HG03354 (cell line): Measurements from ENCODE around the gene CDC42EP1.
"Not testable (repeated sequence)": the region's sequence is repeated elsewhere in the genome, so short reads cannot be mapped to it uniquely, and the experiment has no call there.

Experiments used
- ATAC-seq: cut with Tn5 transposase; IDR thresholded peaks from one replicate; pipeline ENCODE4 v1.9.1; 2021; ENCODE audit warnings: mild to moderate bottlenecking; ENCODE audit not compliant: unreplicated experiment, poor library complexity, severe bottlenecking

The CDC42EP1 gene

DNA sequence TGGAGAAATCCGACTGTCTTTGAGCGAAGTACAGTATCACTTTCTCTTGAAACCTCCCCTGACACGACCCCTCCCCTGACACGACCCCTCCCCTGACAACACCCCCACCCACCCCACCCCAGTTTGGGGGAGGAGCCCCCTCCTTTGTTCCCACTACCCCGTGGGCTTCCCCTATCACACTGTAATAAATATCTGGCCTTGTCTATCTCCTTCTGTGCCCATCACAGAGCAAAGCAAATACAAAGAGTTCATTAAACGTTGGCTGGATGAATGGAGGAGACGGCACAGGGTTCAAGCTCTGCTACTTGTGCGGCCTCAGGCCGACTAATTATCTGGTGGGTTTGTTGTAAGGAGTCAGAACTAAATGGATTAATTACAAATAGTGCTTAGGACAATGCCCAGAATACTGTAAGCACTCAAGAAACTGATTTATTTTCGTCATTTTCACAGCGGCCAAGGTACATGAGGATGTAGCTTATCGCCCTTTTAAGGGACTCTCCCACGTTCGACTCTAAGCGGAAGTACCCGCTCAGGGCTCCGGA, 47.7 kb downstream of the CDC42EP1 start:
- no peak for ATAC-seq

DNA sequence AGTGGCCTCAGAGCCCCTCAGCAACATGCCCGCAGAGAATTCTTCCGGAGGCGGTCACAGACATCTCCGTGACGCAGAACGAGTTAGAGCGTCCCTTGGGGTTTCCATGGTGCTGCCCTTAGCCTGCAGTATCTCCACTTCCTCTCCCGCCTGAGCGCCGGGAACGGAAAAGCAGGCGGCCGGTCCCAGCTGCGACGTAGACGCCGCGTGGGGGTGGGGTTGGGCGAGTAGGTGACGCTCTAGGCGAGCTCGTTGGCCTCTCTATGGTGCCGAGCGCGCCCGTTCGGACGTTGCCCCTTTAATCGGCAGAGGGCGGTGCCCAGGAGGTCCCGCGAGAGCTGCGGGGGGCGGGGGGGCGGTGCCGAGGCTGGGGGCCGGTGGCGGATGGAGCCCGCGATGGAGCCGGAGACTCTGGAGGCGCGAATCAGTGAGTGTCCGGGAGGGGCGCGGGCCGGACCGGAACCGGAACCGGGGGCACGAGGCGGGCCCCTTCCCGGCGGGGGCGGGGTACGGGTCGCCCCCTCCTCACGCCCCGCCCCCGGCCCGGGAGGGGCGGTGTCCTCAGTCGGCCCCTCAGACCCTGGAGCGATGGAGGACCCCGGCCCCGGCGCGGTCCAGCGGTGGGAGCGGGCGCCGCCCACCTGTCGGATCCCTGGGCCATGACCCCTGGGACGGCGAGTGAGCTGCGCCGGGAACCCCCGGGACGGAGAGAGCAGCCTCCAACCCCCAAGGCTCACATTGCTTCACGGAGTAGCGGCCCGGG, 48.4 kb downstream of the CDC42EP1 start, which contains the start of gene GGA1:
GGA1 (plus strand) TSS at position 358 of the 763 bp plus-strand sequence; CDS start at position 385, 27 bp downstream.
- peak; percentile 83 for ATAC-seq

DNA sequence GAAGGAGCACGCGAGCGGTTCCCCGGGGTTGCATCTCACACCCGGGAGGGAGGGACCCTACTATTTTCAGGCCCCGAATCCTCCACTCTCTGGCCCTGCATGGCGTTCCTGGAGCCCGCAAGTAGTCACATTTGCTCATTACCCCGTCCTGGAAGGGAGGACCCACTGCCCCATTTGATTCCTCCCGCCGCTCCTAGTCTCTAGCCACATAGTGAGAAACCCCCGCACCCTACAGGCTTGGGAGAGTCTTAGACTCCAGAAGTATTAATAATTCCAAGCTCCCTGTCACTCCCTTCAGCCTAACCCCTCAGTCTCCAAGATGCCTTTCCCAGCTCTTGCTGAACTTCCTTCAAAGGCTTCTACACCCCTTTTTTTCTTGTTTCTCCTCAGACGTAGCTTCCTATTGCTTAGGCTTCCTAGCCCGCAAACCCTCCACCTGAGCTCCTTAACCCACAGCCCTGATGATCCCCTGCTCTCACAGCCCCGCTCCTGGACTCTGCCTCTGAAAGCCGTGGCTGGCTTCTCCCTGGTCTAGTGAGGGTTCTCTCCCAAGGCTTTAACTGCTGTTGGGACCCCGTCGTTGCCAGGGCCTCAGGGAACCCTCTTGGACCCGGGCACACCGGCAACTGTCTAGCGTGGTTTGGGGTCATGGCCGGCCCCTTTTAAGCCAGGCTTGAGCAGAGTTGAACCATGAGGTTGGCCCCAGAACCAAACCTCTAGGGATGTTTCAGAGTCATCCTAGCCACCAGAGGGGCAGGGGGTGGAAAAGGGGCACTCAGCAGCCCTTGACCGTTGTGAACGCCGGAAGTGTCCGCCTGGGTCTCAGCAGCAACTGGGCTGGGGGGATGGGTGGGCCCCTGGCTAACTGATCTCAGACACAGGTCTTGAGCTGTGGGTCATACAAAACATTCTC, 49.2 kb downstream of the CDC42EP1 start:
- ATAC-seq = no peak

- ATAC-seq = not testable (repeated sequence)
Measured at GRCh38 chr22:37610153-37610475, 49.8 kb downstream of the CDC42EP1 start.

- ATAC-seq = no peak
Measured at GRCh38 chr22:37610480-37611129, 50.3 kb downstream of the CDC42EP1 start.

DNA sequence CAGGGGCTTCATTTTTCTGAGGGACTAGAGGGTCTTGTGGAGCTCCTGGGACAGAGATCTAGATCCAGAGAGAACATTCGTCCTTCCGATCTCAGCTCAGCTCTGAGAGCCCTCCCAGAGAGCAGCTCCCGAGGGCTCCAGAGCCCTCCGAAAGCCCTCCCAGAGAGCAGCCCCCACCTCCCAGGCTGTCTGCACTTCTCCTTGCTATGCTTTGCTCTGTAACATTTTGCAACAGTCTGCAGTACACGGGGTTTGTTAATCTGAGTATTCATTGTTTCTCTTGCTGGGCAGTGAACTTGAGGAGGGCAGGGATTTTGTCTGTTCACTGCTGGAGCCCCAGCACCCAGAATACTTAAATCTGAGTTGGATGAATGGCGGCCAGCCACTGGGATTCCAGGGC, 50.9 kb downstream of the CDC42EP1 start:
- ATAC-seq = no peak

DNA sequence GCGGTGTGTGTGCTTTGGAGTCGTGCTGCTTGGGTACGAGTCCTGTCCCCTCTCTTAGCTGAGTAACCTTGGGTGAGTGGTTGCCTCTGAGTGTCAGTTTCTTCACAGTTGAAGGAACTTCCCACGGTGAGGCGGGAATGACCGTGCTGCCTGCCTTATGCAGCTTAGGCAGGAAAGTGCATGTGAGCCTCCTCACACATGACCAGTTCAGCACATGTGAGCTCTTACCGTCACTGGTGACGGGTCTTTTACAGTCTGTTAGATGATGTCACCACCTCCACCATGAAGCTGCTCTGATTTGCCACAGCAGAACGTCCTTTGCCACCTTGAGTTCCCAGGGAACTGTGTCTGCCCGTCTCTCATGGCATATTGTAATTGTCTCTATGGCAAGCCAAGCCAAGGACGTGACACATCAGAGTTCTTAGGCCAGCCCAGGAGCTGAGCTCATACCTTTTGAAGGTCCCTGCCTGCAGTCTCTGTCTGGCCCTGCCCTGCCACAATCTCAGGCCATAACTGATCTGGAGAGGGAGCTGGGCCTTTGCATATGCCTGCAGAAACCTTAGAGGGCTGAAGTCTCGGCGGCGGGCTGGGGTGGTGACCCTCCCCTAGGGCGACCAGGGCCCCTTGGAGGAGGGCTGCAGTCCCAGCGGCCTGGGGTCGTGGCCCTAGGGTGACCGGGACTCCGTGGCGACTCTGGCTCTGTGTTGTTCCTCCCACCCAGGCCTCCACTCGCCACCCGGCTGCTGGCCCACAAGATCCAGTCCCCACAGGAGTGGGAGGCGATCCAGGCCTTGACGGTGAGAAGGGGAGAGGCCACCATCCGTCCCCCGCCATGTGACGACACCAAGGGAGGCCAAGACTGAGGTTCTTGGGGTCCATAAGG, 56.2 kb downstream of the CDC42EP1 start:
- ATAC-seq = no peak

- no peak for ATAC-seq
Measured at GRCh38 chr22:37617431-37617830, 57.2 kb downstream of the CDC42EP1 start.

GRCh38 chr22:37618072-37618656, 57.9 kb downstream of the CDC42EP1 start:
- ATAC-seq = no peak

- ATAC-seq = no peak
Measured at GRCh38 chr22:37618674-37619073, 58.4 kb downstream of the CDC42EP1 start.
